ENCODE measurements around the gene GPC5.

GPC5 gene

DNA sequence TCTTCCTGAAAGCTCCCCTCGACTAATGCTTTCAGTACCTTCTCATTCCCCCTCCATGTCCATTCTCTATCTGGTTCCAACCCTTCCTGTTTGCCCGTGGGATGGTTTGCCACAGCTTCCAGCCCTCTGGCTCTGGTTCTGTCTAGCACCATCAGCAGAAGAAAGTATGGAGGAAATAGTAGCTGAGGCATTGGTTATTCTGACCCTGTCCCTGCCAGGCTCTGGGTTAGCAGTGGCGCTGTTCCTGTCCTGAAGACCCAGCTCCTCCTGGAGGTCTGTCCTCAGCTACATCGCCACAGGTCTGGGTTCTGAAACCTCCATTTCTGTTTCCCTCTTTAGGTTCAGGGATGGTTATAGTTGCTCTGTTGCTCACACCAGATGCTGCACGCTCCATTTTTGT is 1223.6 kb downstream of the GPC5 start:
- in situ Hi-C loops (cut with HindIII; ENCODE audit: low sequenced_read_pairs), result no loop called here
- no peak for DNase-seq (ENCODE audit: low read depth, low spot score)
- H3K4me3 ChIP-seq (ENCODE audit: low read depth, low read length), result no peak overlapping the region
- TF ChIP-seq, protein P1, sequence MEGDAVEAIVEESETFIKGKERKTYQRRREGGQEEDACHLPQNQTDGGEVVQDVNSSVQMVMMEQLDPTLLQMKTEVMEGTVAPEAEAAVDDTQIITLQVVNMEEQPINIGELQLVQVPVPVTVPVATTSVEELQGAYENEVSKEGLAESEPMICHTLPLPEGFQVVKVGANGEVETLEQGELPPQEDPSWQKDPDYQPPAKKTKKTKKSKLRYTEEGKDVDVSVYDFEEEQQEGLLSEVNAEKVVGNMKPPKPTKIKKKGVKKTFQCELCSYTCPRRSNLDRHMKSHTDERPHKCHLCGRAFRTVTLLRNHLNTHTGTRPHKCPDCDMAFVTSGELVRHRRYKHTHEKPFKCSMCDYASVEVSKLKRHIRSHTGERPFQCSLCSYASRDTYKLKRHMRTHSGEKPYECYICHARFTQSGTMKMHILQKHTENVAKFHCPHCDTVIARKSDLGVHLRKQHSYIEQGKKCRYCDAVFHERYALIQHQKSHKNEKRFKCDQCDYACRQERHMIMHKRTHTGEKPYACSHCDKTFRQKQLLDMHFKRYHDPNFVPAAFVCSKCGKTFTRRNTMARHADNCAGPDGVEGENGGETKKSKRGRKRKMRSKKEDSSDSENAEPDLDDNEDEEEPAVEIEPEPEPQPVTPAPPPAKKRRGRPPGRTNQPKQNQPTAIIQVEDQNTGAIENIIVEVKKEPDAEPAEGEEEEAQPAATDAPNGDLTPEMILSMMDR (IDR thresholded peaks at IDR 0.05; ENCODE audit: low read depth, low read length), result no peak

DNA sequence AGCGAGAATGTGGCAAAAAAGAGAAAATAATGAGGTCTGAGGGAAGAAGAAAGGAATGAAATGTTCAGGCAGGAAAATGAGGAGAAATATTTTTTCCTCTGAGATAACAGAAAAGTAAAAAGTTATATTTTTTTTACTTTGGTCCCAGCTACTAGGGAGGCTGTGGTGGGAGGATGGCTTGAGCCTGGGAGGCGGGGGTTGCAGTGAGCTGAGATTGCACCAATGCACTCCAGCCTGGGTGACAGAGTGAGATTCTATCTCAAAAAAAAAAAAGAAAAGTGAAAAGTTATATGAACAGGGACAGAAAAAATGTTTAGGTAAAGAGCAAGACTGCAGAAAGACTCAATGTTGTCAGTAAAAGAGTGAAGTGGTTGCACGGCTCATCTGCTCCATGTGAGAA is 1224.5 kb downstream of the GPC5 start:
- no peak for DNase-seq (ENCODE audit: low read depth, low spot score)
- in situ Hi-C loops (cut with HindIII; ENCODE audit: low sequenced_read_pairs), result no loop called here
- TF ChIP-seq, protein P1 (IDR thresholded peaks at IDR 0.05; ENCODE audit: low read depth, low read length), result no peak
- H3K4me3 ChIP-seq (ENCODE audit: low read depth, low read length), result no peak overlapping the region

DNA sequence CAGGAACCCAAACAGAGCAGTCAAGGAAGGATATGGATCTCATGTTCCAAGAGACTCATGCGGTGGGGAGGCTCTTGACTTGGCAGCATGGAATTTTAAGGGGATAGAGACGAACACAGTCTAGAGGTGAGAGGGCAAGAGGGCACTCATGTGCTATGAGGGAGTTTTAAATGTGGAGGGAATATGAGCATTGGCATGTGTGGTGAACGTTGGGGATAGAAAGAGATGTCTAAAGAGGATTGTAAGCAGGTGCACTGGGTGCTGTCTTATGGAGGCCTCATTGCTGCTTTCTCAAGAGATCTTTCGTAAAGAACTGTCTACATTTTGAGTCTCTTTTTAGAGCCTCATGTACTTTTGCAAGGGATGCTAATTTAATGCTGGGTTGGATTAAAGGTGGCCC is 1227.9 kb downstream of the GPC5 start:
- H3K4me3 ChIP-seq (ENCODE audit: low read depth, low read length), result no peak overlapping the region
- DNase-seq (ENCODE audit: low read depth, low spot score), result no peak
- TF ChIP-seq, protein P1 (IDR thresholded peaks at IDR 0.05; ENCODE audit: low read depth, low read length), result no peak
- in situ Hi-C loops (cut with HindIII; ENCODE audit: low sequenced_read_pairs), result no loop called here

DNA sequence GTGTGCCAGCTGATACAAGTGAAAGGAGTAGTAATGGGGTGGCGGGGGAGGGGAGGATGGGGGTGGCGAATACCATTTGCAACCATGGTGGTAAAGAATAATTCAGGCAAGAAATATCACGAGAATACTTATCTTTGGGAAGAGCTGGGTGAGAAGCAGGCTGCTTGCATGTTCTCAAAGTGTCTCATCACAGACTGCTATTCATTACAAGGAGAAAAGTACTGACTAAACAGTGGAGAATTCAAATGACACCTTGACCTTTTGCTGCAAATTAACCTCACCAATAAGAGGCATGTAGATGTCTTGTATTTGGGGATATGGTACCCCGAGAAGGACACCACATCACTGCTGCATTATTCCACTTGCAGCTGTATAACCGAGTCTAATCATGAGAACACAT is 1242.5 kb downstream of the GPC5 start:
- no peak for DNase-seq (ENCODE audit: low read depth, low spot score)
- TF ChIP-seq, protein P1 (IDR thresholded peaks at IDR 0.05; ENCODE audit: low read depth, low read length), result no peak
- in situ Hi-C loops (cut with HindIII; ENCODE audit: low sequenced_read_pairs), result no loop called here
- no peak overlapping the region for H3K4me3 ChIP-seq (ENCODE audit: low read depth, low read length)

- no peak for DNase-seq (ENCODE audit: low read depth, low spot score)
- TF ChIP-seq, protein P1 (IDR thresholded peaks at IDR 0.05; ENCODE audit: low read depth, low read length), result no peak
- in situ Hi-C loops (cut with HindIII; ENCODE audit: low sequenced_read_pairs), result no loop called here
- no peak overlapping the region for H3K4me3 ChIP-seq (ENCODE audit: low read depth, low read length)
These were observed 1250.9 kb downstream of the GPC5 start for GRCh38 chr13:92649140-92649813.

- no peak for DNase-seq (ENCODE audit: low read depth, low spot score)
- H3K4me3 ChIP-seq (ENCODE audit: low read depth, low read length), result no peak overlapping the region
- in situ Hi-C loops (cut with HindIII; ENCODE audit: low sequenced_read_pairs), result no loop called here
- TF ChIP-seq, protein P1 (IDR thresholded peaks at IDR 0.05; ENCODE audit: low read depth, low read length), result no peak
These were observed 1257.7 kb downstream of the GPC5 start for GRCh38 chr13:92656103-92656502.
